ENCODE measurements around the gene PSMA5.
"Not testable (repeated sequence)": the region's sequence is repeated elsewhere in the genome, so short reads cannot be mapped to it uniquely, and the experiment has no call there.

PSMA5 gene

DNA sequence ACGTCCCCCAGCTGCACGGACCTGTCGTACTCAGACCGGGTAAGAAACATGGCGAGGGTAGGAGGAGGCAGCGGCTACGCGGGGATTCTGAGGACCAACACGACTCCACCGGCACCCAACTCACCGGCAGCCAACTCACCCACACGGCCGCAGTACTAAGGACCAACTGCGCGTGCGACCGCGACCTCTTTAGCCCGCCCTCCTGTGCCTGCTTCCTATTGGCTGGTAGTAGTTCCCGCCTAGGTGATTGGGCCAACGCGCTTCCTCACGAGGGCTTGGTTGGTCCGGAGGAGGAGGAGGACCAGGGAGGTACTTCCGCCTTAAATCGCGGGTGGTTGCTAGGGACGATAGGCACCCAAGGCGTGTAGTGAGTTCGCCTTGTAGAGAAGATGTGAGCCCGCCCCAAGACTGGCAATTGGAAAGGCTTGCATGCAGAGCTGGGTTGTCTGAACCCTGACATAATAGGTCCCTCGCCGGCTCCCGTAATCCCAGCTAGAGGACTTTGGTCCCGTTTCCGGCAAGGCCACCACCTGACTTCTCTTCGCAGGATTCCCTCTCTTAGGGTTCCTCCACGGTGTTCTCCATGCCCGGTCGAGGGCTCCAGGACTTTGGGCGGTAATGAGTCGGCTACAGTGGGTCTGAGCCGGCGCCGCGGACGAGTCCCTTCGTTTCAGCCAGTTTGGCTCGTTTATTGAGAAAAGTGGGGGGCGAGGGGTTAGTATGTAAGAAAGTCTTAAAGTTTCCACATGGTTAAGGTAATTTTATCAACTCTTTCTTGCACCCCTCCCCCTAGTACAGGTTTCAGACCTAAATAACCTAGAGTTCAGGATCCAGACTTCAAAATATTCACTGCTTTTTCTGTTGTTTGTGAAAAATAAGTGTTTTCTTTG is at the start of gene PSMA5:
Gene PSMA5 (minus strand): TSS at position 168 of the 890 bp plus-strand sequence. CDS start 118 bp downstream, at position 50.
- H3K27ac ChIP-seq = peak within 1 kb of the TSS; percentile 89
- TF ChIP-seq, protein P1, sequence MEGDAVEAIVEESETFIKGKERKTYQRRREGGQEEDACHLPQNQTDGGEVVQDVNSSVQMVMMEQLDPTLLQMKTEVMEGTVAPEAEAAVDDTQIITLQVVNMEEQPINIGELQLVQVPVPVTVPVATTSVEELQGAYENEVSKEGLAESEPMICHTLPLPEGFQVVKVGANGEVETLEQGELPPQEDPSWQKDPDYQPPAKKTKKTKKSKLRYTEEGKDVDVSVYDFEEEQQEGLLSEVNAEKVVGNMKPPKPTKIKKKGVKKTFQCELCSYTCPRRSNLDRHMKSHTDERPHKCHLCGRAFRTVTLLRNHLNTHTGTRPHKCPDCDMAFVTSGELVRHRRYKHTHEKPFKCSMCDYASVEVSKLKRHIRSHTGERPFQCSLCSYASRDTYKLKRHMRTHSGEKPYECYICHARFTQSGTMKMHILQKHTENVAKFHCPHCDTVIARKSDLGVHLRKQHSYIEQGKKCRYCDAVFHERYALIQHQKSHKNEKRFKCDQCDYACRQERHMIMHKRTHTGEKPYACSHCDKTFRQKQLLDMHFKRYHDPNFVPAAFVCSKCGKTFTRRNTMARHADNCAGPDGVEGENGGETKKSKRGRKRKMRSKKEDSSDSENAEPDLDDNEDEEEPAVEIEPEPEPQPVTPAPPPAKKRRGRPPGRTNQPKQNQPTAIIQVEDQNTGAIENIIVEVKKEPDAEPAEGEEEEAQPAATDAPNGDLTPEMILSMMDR (IDR thresholded peaks at IDR 0.05) = no peak
- no peak for TF ChIP-seq ZFX (IDR thresholded peaks at IDR 0.05; ENCODE audit: borderline replicate concordance)

DNA sequence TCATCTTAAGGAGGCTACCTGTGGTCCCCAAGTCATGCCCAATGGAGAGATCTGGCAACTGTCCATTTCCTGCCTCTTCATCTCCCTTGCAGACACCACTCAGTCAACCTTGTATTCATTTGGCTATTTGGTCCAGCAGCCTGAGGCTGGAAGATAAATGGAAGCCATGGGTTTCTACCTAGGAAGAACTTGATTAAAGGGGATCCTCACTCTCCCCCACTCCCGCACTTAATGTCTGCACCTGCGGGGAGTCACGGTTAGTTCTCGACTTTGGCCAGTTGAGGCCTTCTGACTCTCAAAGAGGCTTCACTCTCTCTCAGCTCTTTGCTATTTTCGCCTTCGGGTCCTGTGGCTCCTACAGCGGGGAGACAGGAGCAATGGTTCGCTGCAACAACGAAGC is 49.0 kb upstream of the PSMA5 start:
- H3K27ac ChIP-seq = no peak overlapping the region
- TF ChIP-seq ZFX (IDR thresholded peaks at IDR 0.05; ENCODE audit: borderline replicate concordance) = no peak
- TF ChIP-seq, protein P1 (IDR thresholded peaks at IDR 0.05) = no peak

DNA sequence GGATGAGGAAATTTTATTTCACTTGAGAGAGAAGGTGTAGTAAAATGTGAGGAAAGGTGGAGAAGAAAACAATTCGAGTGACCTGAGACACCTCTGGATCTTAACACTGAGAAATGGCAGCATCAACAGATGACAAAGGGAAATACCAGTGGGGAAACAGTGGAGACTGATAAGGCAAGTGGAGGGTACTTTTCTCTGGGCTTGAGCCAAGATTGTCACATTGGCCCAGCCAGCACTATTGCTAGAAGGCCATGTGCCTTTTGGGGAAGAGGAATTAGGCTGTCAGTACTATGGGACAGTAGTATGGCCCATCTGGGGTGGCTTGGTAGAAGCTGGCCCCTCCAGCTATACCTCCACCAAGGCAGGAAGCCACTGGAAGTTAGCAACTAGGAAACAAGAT is 48.4 kb upstream of the PSMA5 start:
- no peak for TF ChIP-seq ZFX (IDR thresholded peaks at IDR 0.05; ENCODE audit: borderline replicate concordance)
- TF ChIP-seq, protein P1 (IDR thresholded peaks at IDR 0.05) = no peak
- no peak overlapping the region for H3K27ac ChIP-seq

GRCh38 chr1:109473284-109474057 is 47.2 kb upstream of the PSMA5 start:
- not testable (repeated sequence) for H3K27ac ChIP-seq

- TF ChIP-seq, protein P1 (IDR thresholded peaks at IDR 0.05) = no peak
- TF ChIP-seq ZFX (IDR thresholded peaks at IDR 0.05; ENCODE audit: borderline replicate concordance) = no peak
Observed at GRCh38 chr1:109472779-109473178, 46.5 kb upstream of the PSMA5 start.

DNA sequence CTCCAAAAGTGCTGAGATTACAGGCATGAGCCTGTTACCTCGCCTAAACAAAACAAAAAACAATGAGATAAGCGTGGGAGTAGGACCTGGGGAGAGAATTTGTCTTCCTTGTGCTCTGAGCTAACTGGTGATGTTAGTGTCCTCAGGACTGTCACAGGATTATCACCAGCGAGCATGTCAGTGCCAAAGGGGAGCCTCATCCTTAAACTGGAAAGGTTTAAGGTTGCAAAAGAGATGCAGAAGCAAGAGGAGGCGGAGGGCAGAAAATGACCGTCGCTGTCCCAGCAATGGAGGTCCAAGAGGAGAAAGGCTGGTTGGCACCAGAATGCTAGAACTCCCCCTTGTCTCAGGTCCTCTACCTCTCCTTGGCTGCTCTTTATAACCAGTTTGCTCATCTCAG is 44.0 kb upstream of the PSMA5 start:
- no peak for TF ChIP-seq ZFX (IDR thresholded peaks at IDR 0.05; ENCODE audit: borderline replicate concordance)
- TF ChIP-seq, protein P1 (IDR thresholded peaks at IDR 0.05) = no peak
- no peak overlapping the region for H3K27ac ChIP-seq

More at GRCh38 chr1:109472779-109473178, 46.5 kb upstream of the PSMA5 start:
- no peak overlapping the region for H3K27ac ChIP-seq

- TF ChIP-seq, protein P1 (IDR thresholded peaks at IDR 0.05) = no peak
- TF ChIP-seq ZFX (IDR thresholded peaks at IDR 0.05; ENCODE audit: borderline replicate concordance) = no peak
- H3K27ac ChIP-seq = no peak overlapping the region
Observed at GRCh38 chr1:109468903-109469302, 42.7 kb upstream of the PSMA5 start.

Data from 22Rv1 (cell line).